ENCODE measurements around the gene EDA.

- TF ChIP-seq, protein P1, sequence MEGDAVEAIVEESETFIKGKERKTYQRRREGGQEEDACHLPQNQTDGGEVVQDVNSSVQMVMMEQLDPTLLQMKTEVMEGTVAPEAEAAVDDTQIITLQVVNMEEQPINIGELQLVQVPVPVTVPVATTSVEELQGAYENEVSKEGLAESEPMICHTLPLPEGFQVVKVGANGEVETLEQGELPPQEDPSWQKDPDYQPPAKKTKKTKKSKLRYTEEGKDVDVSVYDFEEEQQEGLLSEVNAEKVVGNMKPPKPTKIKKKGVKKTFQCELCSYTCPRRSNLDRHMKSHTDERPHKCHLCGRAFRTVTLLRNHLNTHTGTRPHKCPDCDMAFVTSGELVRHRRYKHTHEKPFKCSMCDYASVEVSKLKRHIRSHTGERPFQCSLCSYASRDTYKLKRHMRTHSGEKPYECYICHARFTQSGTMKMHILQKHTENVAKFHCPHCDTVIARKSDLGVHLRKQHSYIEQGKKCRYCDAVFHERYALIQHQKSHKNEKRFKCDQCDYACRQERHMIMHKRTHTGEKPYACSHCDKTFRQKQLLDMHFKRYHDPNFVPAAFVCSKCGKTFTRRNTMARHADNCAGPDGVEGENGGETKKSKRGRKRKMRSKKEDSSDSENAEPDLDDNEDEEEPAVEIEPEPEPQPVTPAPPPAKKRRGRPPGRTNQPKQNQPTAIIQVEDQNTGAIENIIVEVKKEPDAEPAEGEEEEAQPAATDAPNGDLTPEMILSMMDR (IDR thresholded peaks at IDR 0.05 in 4 of 5, conservative IDR thresholded peaks at IDR 0.05 in 1 of 5), result no peak
- TF ChIP-seq POLR2A (IDR thresholded peaks at IDR 0.05), result no peak
Measured at GRCh38 chrX:70013466-70014381, 397.8 kb downstream of the EDA start.

All from gastrocnemius medialis (tissue), 4 donors.